HCT116 (cell line): ENCODE results near the gene NPB. TPM values are rescaled to one million over a fixed set of nuclear protein-coding genes. Genes with fewer than 3 reads are reported as not detected.

Experiments used
- ATAC-seq: fragments of 200-7000 bp; cut with Tn5 transposase; 2 replicates; pipeline ENCODE4 v1.9.1; 2020; ENCODE audit warnings: mild to moderate bottlenecking, moderate library complexity
- BruUV-seq: library from RNA; stranded (reverse); fragments of 400-500 nt; replicated peaks from 2 replicates; lab custom pipeline; 2021; lab: Mats Ljungman, UMichigan
- CTCF ChIA-PET: fragments of 300-600 bp; sonication (Branson Sonifier 250); formaldehyde crosslinking; loops from one replicate; lab custom pipeline; 2021; ENCODE audit warnings: antibody characterized with exemption; lab: Charles Lee
- POLR2A ChIA-PET: fragments of 300-600, 350-600 bp; sonication (Branson Sonifier 250); formaldehyde crosslinking; loops from one replicate; lab custom pipeline; 2021; ENCODE audit warnings: antibody characterized with exemption; lab: Charles Lee
- RAD21 ChIA-PET, 2 experiments: fragments of 300-600 bp; sonication (Branson Sonifier 250); formaldehyde crosslinking; loops; one replicate each; lab custom pipeline; 2023; ENCODE audit warnings: low total read pairs in 2 of 2; ENCODE audit not compliant: uncharacterized antibody in 2 of 2, unreplicated experiment in 2 of 2, low non-redundant PET in 1 of 2; lab: Charles Lee
- DNase-seq: peaks from one replicate; pipeline ENCODE4 v3.0.0-alpha.2; 2010; ENCODE audit warnings: low read depth, low spot score
- H2AFZ ChIP-seq: fragments of 200-600 bp; shearing (Covaris generic), sonication (generic); 2 replicates; pipeline ENCODE4 v1.6.1; 2017; ENCODE audit warnings: low read depth, mixed run types, mixed read lengths, antibody characterized with exemption, low read length; ENCODE audit not compliant: poor library complexity, severe bottlenecking
- H3K27ac ChIP-seq: 2 replicates; pipeline ENCODE4 v1.5.1; 2012; ENCODE audit warnings: low read depth, low read length
- H3K27me3 ChIP-seq: fragments of 200-600 bp; sonication (generic); 2 replicates; pipeline ENCODE4 v1.6.1; 2016; ENCODE audit warnings: mixed run types, low read length, mixed read lengths; ENCODE audit not compliant: insufficient read depth
- H3K36me3 ChIP-seq, 2 experiments: fragments of 200-500 bp in 1 of 2; fragments of 200-600 bp in 1 of 2; sonication (Bioruptor generic) in 1 of 2; sonication (generic) in 1 of 2; 2 replicates each; pipeline versions ENCODE4 v1.5.1 to v1.6.1; 2014 to 2016; ENCODE audit warnings: low read length in 2 of 2, inconsistent platforms in 1 of 2, mixed read lengths in 1 of 2, mixed run types in 1 of 2; ENCODE audit not compliant: insufficient read depth in 2 of 2, control insufficient read depth in 1 of 2
- H3K4me1 ChIP-seq, 2 experiments: fragments of 200-600 bp in 1 of 2; sonication (generic) in 1 of 2; 2 replicates each; pipeline versions ENCODE4 v1.5.1 to v1.6.1; 2012 to 2017; ENCODE audit warnings: low read length in 2 of 2, inconsistent platforms in 1 of 2, mild to moderate bottlenecking in 1 of 2, mixed read lengths in 1 of 2, mixed run types in 1 of 2, moderate library complexity in 1 of 2; ENCODE audit not compliant: insufficient read depth in 2 of 2, control insufficient read depth in 1 of 2
- H3K4me2 ChIP-seq: fragments of 200-600 bp; sonication (generic); 2 replicates; pipeline ENCODE4 v1.6.1; 2017; ENCODE audit warnings: mixed run types, low read length, mixed read lengths
- H3K4me3 ChIP-seq, 2 experiments: fragments of 200-600 bp in 1 of 2; sonication (generic) in 1 of 2; replicated peaks in 1 of 2; 2 replicates each; pipeline ENCODE4 v1.5.1; 2011 to 2016; ENCODE audit warnings: low read length in 2 of 2, control low read depth in 1 of 2, low read depth in 1 of 2, mild to moderate bottlenecking in 1 of 2, mixed read lengths in 1 of 2, mixed run types in 1 of 2
- H3K79me2 ChIP-seq: fragments of 200-600 bp; sonication (generic); 2 replicates; pipeline ENCODE4 v1.6.1; 2017; ENCODE audit warnings: mild to moderate bottlenecking, mixed run types, low read length, moderate library complexity, mixed read lengths; ENCODE audit not compliant: insufficient read depth
- H3K9ac ChIP-seq: fragments of 200-600 bp; sonication (generic); 2 replicates; pipeline ENCODE4 v1.6.1; 2016; ENCODE audit warnings: low read length, mixed read lengths
- H3K9me2 ChIP-seq: fragments of 200-600 bp; sonication (generic), shearing (Covaris generic); 2 replicates; pipeline ENCODE4 v1.6.1; 2017; ENCODE audit warnings: mixed run types, mild to moderate bottlenecking, moderate library complexity; ENCODE audit not compliant: insufficient read depth
- H3K9me3 ChIP-seq, 2 experiments: fragments of 200-500 bp in 1 of 2; fragments of 200-600 bp in 1 of 2; sonication (Bioruptor generic) in 1 of 2; sonication (generic) in 1 of 2; 2 replicates each; pipeline ENCODE4 v1.6.1; 2014 to 2017; ENCODE audit warnings: low read length in 2 of 2, mixed read lengths in 2 of 2, inconsistent platforms in 1 of 2, low read depth in 1 of 2, mild to moderate bottlenecking in 1 of 2, mixed run types in 1 of 2, moderate library complexity in 1 of 2; ENCODE audit not compliant: control insufficient read depth in 1 of 2, insufficient read depth in 1 of 2
- H4K20me1 ChIP-seq: fragments of 200-600 bp; sonication (generic), shearing (Covaris generic); 2 replicates; pipeline ENCODE4 v1.6.1; 2017; ENCODE audit warnings: mixed run types, mild to moderate bottlenecking, moderate library complexity; ENCODE audit not compliant: insufficient read depth
- EGR1 ChIP-seq: IDR thresholded peaks from 2 replicates; pipeline ENCODE4 v1.6.1; 2012; ENCODE audit warnings: low read depth
- FOSL1 ChIP-seq: IDR thresholded peaks from 2 replicates; pipeline ENCODE4 v1.6.1; 2012; ENCODE audit warnings: low read depth
- POLR2AphosphoS5 ChIP-seq: IDR thresholded peaks from 2 replicates; pipeline ENCODE4 v1.6.1; 2011; ENCODE audit warnings: mild to moderate bottlenecking, low read depth, low read length, moderate library complexity
- SP1 ChIP-seq: IDR thresholded peaks from 2 replicates; pipeline ENCODE4 v1.6.1; 2012; ENCODE audit warnings: low read depth
- SRF ChIP-seq: IDR thresholded peaks from 2 replicates; pipeline ENCODE4 v1.6.1; 2012; ENCODE audit warnings: low read depth
- TCF7L2 ChIP-seq: IDR thresholded peaks from 2 replicates; pipeline ENCODE4 v1.7.0; 2011; ENCODE audit warnings: borderline replicate concordance, inconsistent platforms; ENCODE audit not compliant: insufficient read depth, insufficient read length; ENCODE audit errors: extremely low read depth
- intact Hi-C: fragments of 100-400 bp; cut with micrococcal nuclease; formaldehyde crosslinking; loops from 2 replicates; pipeline ENCODE4 v1.10.0; 2022
- total RNA-seq: library from RNA; stranded (reverse); gene quantifications from one replicate; pipeline ENCODE4 v1.2.1, GENCODE V29; 2021; ENCODE audit not compliant: unreplicated experiment
- TF ChIP-seq, protein P1 (sequence below), 3 experiments: fragments of 200-600 bp in 1 of 3; sonication (generic) in 1 of 3; IDR thresholded peaks in 2 of 3; conservative IDR thresholded peaks in 1 of 3; 2 replicates each; pipeline ENCODE4 v1.5.1; 2012 to 2017; ENCODE audit warnings: low read depth in 2 of 3, low read length in 2 of 3, antibody characterized with exemption in 1 of 3, borderline replicate concordance in 1 of 3, control low read depth in 1 of 3, mild to moderate bottlenecking in 1 of 3, mixed read lengths in 1 of 3, mixed run types in 1 of 3, moderate library complexity in 1 of 3; ENCODE audit not compliant: insufficient read depth in 1 of 3

NPB gene
- total RNA-seq, 1 experiment from 2014 or later, result 1.2 TPM

DNA sequence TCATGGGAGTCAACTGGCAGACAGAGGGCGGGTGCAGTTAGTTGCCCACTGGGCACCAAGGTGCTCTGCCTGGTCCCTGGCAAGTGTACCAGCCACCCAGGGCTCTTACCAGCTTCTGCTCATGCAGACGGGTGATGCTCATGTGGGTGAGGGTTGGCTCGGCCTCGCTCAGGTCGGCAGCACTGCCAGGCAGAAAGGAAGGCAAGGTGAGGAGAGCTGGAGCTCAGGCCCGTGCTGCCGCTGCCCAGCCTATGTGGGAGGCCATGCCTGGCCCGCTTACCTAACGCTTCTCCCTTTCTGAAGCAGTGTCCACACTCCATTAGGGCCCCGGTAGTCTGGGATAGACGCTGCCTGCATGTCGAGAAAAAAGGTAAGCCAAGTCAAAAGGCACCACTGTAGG lies 13.3 kb downstream of the NPB start:
- DNase-seq (no peak), ATAC-seq (no peak)
- Histone ChIP-seq H3K79me2 (peaks cover 57% of the 10 kb centered on the region), H3K9ac (no peak overlapping the region), H3K27me3 (no peaks in the 10 kb centered on the region), H2AFZ (no peak overlapping the region), H3K4me2 (no peak overlapping the region), H3K4me3 (no peak overlapping the region), H3K4me1 (peaks cover 38 to 63% of the 10 kb centered on the region in 2 experiments), H3K9me3 (no peaks in the 10 kb centered on the region), H3K9me2 (no peaks in the 10 kb centered on the region), H3K36me3 (peaks cover 30 to 45% of the 10 kb centered on the region in 2 experiments; a peak in 3 of 4 replicates), H3K27ac (peak overlapping the region; percentile 90; the same call in 1 of the 2 replicates), H4K20me1 (no peaks in the 10 kb centered on the region)
- RAD21 ChIA-PET, result no interaction called here
- TF ChIP-seq FOSL1 (no peak), EGR1 (no peak), POLR2AphosphoS5 (no peak), SRF (no peak), TCF7L2 (no peak), SP1 (no peak)
- TF ChIP-seq, protein P1, sequence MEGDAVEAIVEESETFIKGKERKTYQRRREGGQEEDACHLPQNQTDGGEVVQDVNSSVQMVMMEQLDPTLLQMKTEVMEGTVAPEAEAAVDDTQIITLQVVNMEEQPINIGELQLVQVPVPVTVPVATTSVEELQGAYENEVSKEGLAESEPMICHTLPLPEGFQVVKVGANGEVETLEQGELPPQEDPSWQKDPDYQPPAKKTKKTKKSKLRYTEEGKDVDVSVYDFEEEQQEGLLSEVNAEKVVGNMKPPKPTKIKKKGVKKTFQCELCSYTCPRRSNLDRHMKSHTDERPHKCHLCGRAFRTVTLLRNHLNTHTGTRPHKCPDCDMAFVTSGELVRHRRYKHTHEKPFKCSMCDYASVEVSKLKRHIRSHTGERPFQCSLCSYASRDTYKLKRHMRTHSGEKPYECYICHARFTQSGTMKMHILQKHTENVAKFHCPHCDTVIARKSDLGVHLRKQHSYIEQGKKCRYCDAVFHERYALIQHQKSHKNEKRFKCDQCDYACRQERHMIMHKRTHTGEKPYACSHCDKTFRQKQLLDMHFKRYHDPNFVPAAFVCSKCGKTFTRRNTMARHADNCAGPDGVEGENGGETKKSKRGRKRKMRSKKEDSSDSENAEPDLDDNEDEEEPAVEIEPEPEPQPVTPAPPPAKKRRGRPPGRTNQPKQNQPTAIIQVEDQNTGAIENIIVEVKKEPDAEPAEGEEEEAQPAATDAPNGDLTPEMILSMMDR (IDR thresholded peaks at IDR 0.05 in 2 of 3, conservative IDR thresholded peaks at IDR 0.05 in 1 of 3; ENCODE audit: borderline replicate concordance in 1 of 3, insufficient read depth in 1 of 3, low read depth in 2 of 3, low read length in 2 of 3), result no peak
- no TSS peak for BruUV-seq
- POLR2A ChIA-PET, result interaction anchor here (0.8 kb wide), 1 partner anchor 17 kb away, joined by 3 read pairs; no protein-coding TSS in a partner anchor
- intact Hi-C loops, result no loop called here
- CTCF ChIA-PET, result no interaction called here
